GM04503 (cell line): ENCODE measurements around the gene AGBL1.

Experiments used
- DNase-seq: peaks from one replicate; pipeline ENCODE4 v3.0.0-alpha.2; 2012; ENCODE audit warnings: low read depth

Gene AGBL1

DNA sequence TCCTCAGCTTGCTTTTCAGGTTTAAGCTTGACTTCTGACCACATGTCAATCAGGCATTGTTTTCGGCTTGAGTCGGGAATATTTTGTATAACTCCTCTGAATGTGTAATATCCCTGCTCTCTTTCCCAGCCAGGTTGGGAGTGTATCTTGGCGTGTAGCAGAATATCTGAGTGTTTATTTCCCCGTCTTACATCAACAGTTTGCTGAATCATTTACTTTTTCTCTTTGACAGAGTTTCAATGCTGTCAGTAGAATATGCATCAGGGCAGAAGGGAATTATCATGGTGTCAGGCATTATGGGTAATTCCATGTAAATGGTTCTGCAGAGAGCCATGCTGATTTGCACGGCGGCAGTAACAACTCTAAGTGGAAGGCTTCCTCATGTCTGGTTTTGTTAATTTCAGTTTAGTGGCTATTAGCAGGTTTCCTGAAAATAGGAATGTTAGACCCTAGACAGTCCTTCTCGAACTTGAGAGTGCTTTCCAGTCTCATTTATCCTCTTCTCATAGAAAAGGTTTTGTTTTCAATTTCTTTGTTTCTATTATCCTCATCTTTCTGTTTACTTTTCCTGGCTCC, 566.3 kb downstream of the AGBL1 start:
- no peak for DNase-seq

DNA sequence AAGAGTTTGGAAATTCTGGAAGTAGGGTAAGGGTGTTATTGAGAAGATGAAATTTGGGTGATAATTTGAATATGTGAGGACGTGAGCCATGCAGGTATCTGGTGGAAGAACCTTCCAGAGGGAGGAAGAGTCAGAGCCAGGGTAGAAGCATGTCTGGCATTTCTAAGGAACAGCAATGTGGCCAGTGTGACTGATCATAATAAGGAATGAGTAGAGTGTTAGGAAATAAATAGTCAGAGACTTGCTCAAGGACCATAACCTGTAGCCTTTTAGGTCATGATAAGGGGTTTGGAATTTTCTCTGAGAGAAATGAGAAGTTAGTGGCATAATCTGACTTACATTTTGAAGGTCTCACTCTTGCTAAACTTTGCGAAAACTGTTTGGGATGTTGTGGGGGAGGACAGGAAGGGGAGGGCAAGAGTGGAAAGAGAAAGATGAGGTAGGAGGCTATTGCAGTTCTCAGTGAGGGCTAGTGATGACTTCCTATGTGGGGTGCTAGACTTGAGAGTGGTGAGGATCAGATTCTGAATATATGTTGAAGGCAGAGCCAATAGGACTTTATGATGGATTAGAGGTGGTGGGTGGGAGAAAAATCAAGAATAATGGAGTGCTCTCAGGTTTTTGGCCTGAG, 568.3 kb downstream of the AGBL1 start:
- DNase-seq, result no peak

- no peak for DNase-seq
These were observed 569.6 kb downstream of the AGBL1 start for GRCh38 chr15:86649277-86649676.

- no peak for DNase-seq
These were observed 570.4 kb downstream of the AGBL1 start for GRCh38 chr15:86650094-86650493.

DNA sequence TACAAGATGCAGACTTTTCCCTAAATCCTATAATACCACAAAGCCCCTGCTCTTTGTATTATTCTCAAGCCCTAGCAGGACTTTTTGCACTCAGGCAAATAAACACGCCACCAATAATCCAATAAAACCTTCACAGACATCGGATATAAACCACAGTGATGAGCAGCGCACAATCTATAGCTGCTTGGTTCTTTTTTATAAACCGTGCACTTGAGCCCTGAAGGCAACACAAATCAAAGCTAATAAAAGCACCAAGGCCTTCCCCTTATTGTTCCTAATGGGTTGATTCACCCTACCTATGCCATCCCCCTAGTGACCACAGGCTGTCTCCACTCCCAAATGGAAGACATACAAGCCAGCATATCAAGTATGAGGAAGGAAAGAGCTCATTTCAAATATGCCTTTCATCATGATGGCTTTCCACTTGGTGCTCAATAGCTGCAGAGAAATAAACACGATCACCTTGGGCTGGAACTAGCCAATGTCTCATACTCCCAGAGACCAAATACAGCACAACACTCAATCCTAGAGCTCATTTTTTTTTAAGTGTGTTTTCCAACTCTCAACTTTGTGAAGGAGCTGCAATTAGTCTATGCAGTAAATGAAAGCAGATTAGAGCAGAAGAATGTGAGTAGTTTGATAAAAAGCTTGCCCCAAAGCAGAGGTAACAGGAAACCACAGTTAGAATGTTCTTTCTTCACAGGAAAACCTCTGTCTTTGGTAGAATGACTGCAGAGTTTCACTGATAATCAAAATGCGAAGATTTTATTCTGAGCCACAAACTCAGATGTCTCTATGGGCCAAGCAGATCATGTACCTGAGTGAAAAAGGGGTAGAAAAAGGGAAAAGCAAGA, 573.9 kb downstream of the AGBL1 start:
- no peak for DNase-seq

DNA sequence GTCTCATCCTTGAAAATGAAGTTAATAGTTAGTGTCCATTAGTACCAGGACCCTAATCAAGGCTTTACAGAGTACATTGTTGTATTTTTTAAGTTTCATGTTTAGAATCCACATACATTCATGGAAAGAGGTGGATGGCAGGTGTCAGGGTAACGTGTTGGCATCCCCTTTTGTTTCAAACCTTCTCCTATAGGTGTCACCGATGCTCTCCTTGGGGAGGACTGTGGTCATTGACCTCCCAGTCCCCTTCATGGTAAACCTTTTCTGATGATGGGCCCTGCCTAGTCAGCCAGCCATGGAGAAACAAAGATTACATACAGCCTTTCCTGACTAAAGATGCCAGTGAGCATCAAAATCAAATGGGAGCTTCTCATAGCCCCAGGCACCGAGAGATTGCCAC, 574.8 kb downstream of the AGBL1 start:
- no peak for DNase-seq

GRCh38 chr15:86657305-86657704, 577.6 kb downstream of the AGBL1 start:
- DNase-seq, result no peak

DNA sequence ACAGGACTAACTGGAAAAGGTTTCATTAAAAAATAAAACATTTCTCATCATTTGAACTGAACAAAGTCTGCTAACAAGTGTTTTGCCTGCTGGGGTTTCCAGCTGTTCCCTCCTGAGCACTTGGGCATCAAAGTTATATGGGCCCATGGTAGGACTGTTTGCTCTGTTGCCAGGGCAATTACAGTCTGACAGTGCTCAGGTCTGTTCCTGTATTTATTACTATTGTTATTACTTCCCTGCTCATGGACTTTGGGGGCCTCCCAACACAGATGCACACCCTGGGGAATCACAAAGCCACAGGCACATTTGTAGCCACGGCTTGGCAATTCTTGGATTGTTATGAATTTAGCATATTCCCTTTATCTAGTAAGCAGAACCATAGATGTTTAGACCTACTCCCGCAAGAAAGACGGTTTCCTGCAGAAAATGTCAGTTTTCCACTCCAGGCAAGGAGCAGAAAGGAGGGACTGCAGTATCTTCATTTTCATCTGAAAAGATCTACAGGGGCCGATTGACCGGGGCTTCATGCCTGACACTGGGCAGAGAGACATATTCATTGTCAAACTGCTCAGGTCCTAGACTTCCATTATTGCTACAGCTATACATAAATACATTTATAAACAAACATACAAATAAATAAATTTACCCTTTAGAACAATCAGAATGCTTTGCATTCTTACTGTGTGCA, 580.2 kb downstream of the AGBL1 start:
- DNase-seq, result no peak

GRCh38 chr15:86661580-86661979, 581.9 kb downstream of the AGBL1 start:
- DNase-seq, result no peak

- DNase-seq, result no peak
These were observed 583.6 kb downstream of the AGBL1 start for GRCh38 chr15:86663304-86663703.

GRCh38 chr15:86663979-86664378, 584.3 kb downstream of the AGBL1 start:
- no peak for DNase-seq

GRCh38 chr15:86664581-86664980, 584.9 kb downstream of the AGBL1 start:
- no peak for DNase-seq

DNA sequence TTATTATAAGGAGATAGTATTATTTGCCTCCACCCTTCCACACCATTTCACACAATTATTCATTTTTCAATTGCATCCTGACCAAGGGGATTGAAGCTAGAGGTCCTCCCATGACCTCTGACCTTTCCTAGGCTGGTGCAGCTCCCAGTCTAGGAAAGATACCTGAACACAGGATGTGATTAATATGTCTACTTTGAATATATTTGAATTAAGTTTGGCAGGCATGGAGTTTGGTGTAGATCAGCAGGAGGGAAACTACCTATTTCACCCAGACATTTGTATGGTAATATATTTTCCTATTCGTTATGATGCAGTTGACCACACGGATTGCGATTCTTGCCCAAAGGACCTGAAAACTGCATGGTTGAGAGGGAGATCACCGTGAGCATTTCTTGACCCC, 596.3 kb downstream of the AGBL1 start:
- no peak for DNase-seq

DNA sequence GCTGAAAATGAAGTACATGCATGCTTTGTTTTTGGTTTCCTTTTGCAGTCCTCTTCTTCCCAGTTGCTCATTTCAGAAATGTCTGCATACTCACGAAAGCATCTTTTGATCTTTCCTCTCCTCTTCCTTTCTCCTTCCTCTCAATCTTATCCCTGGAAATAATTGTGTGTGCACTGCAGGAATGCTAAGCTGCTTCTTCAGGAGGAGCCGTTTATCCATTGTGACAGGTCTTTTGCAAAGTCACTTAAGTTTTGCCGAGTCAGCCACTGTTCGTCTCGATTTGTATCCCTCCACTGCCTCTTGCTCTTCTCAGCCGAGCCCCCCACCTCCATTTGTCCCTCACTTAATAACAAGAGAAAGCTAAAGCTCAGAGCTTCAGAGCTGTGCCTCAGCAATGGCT, 597.6 kb downstream of the AGBL1 start:
- DNase-seq, result no peak

DNA sequence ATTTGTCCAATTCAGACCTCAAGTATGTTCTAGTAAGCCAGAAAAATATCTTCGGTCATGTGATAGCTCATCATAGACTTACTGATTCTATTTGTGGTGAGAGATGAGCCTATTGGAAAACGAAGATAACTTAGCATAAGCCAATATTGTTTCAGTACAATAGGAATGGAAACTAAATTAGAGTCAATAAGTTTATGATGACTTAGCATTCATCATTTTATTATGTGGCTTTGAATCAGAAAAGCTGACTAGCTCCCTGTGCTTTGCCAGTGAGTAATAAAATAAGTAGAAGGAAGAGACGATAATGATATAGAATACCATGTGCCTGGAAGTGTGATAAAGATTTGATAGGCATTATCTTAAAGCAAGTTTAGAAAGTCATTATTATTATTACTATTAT, 605.6 kb downstream of the AGBL1 start:
- no peak for DNase-seq

- DNase-seq, result no peak
These were observed 609.3 kb downstream of the AGBL1 start for GRCh38 chr15:86689006-86689405.

DNA sequence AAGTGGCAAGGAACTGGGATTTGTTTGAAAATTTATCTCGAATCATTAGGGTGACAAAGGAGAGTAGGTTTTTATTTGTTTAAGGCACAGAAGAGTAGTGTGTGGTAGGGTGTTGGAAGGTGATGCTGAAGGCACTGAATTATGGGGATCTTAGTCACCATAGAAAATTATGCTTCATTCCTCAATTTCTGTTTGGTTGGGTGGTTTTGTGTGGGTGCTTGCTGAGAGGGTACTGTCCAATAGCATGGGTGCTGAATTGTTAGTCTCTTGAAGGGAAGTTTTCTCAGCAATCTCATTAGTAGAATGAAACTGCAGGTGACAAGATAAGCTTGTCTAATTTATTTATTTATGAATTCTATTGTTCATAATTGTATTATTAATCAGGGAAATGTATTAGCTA, 610.9 kb downstream of the AGBL1 start:
- no peak for DNase-seq

DNA sequence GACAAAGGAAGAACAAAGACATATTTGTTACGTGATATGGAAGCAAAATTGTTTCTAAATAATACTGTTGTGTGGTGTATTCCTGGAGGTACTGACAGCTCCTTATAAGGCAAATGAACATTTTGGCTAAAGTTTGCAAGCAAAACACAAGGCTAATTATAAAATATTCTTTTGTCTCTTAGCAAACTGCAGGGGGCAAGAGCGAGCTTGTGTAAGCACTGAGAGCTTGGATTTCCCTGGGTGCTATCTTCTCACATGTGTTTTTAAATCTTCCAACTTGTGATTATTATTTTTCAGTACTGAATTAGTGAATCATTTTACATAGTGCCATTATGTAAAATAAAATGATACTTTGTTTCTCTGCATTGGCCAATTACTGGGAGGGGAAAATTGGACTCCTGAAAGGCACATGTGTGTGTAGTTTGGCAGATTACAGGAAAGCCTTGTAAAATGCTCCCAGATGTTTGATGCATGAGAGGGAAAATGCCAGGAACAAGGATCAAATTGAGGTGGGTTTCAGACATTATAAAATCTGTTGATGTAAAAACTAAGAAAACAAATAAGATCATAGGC, 611.5 kb downstream of the AGBL1 start:
- DNase-seq, result no peak

DNA sequence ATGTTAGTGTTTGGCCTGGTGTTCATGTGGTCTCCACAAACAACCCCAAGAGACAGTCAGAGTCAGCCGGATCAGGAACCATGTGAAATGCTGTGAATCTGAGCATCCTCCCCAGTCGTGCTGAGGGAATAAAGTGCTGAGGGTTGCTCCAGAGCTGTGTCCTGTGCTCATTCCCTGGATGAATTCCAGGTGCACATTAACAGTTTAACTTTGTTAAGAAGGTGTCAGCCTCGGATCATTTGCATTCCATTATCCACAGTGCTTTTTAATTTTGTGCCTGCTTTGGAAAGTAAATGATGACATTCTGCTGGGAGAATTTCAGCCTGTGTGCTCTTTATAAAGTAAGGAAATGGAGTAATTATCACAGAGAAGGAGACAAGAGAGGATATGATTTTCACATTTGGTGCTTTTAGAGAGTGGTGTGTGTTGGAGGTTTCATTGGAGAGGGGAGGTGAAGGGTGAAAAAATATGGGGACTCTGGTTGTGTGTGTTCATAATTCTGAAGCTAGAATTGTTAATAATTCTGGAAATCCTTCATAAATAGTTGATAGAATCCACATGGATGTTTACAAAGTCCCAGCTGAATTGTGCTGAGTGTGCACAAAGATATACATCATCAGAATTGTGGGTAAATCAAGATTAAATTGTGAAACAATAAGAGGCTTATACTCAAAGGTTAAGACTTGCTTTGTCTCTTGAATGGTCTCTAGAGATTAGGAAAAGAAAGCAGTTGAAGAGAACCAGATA, 621.4 kb downstream of the AGBL1 start:
- no peak for DNase-seq

DNA sequence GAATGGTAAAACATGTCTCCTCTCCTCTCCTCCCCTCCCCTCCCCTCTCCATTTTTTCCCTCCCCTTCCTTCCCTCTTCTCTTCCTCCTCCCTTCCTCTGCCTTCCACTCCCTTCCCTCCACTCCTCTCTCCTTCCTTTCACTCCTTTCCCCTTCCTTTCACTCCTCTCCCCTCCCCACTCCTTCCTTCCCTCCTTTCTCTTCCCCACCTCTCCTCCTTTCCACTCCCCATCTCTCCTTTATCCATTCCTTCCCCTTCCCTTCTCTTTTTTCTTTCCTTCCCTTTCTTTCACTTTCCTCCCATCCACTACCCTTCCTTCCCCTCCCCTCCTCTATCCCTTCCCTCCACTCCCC, 621.9 kb downstream of the AGBL1 start:
- DNase-seq, result no peak

DNA sequence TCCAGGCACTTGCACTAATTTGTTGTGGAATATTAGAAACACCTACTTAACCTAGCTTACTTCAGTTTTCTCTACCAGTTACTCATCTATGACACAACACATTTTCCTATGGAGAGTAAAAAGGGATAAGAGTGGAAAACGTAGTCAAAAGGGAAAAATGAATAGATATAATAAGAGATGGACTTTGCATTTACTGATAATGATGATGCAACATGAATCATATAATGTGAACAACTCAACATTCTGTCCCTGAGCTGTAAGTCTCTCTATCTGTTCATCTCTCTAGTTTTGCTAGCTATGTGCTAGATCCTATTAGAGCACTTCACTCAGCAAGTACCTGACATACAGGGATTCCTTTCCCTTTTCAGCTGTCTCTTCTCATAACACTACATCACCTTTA, 627.1 kb downstream of the AGBL1 start:
- DNase-seq, result no peak

DNA sequence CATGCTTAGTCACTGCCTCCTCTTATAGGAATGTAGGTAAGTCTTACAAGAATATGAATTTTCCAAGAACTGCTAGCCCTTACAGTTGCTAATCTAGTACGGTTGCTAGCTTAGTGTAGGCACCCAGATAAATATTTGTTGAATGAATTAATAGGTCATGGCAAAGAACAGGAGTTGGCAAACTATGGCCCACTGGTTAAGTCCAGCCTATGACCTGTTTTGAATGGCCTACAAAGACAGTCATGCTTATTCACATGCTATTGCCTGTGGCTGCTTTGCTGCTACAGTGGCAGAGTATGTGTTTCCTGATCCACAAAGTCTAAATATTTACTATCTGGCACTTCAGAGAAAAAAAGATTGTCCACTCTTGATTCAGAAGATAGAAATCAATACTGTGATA, 631.8 kb downstream of the AGBL1 start:
- no peak for DNase-seq
